OCI-LY1 (cell line): Measurements from ENCODE around the gene BCL2A1.

Experiments
- CTCF ChIP-seq: fragments of 200-600 bp; sonication (generic), shearing (Covaris generic); IDR thresholded peaks from 2 replicates; pipeline ENCODE4 v1.5.1; 2017; ENCODE audit warnings: mild to moderate bottlenecking, antibody characterized with exemption, low read length, moderate library complexity, mixed read lengths
- EZH2 ChIP-seq: fragments of 200-600 bp; sonication (generic), shearing (Covaris generic); IDR thresholded peaks from 2 replicates; pipeline ENCODE4 v1.8.0; 2017; ENCODE audit warnings: borderline replicate concordance, mixed run types, mild to moderate bottlenecking, antibody characterized with exemption, low read length, moderate library complexity, mixed read lengths

GRCh38 chr15:79933231-79933630 is 37.8 kb downstream of the BCL2A1 start:
- TF ChIP-seq CTCF = no peak
- TF ChIP-seq EZH2 = no peak
